ENCODE results near the gene TAF1. TPM values are rescaled to one million over a fixed set of nuclear protein-coding genes. Genes with fewer than 3 reads are reported as not detected.
A peak's percentile ranks its signal among the peaks of the same experiment; 100 is the strongest.

The TAF1 gene
- total RNA-seq, 1 experiment from 2014 or later = 38.3 TPM

DNA sequence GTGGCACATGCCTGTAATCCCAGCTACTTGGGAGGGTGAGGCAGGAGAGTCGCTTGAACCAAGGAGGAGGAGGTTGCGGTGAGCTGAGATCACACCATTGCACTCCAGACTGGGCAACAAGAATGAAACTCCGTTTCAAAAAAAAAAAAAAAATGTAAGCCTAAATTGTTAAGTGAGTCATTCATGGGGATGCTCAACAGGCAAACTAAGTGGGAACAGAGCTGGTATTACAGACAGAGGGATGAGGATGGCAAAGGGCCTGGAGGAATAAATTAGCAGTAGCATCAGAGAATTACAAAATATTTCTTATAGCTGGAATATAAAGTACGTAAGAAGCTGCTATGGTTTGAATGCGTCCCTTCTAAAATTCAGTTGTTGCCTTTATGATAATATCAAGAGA, 123.4 kb downstream of the TAF1 start:
- TF ChIP-seq, protein P1, sequence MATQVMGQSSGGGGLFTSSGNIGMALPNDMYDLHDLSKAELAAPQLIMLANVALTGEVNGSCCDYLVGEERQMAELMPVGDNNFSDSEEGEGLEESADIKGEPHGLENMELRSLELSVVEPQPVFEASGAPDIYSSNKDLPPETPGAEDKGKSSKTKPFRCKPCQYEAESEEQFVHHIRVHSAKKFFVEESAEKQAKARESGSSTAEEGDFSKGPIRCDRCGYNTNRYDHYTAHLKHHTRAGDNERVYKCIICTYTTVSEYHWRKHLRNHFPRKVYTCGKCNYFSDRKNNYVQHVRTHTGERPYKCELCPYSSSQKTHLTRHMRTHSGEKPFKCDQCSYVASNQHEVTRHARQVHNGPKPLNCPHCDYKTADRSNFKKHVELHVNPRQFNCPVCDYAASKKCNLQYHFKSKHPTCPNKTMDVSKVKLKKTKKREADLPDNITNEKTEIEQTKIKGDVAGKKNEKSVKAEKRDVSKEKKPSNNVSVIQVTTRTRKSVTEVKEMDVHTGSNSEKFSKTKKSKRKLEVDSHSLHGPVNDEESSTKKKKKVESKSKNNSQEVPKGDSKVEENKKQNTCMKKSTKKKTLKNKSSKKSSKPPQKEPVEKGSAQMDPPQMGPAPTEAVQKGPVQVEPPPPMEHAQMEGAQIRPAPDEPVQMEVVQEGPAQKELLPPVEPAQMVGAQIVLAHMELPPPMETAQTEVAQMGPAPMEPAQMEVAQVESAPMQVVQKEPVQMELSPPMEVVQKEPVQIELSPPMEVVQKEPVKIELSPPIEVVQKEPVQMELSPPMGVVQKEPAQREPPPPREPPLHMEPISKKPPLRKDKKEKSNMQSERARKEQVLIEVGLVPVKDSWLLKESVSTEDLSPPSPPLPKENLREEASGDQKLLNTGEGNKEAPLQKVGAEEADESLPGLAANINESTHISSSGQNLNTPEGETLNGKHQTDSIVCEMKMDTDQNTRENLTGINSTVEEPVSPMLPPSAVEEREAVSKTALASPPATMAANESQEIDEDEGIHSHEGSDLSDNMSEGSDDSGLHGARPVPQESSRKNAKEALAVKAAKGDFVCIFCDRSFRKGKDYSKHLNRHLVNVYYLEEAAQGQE (IDR thresholded peaks at IDR 0.05; ENCODE audit: insufficient read depth in 1 of 2, low read depth in 2 of 2, low read length in 1 of 2) = no peak
- TF ChIP-seq, protein P2, sequence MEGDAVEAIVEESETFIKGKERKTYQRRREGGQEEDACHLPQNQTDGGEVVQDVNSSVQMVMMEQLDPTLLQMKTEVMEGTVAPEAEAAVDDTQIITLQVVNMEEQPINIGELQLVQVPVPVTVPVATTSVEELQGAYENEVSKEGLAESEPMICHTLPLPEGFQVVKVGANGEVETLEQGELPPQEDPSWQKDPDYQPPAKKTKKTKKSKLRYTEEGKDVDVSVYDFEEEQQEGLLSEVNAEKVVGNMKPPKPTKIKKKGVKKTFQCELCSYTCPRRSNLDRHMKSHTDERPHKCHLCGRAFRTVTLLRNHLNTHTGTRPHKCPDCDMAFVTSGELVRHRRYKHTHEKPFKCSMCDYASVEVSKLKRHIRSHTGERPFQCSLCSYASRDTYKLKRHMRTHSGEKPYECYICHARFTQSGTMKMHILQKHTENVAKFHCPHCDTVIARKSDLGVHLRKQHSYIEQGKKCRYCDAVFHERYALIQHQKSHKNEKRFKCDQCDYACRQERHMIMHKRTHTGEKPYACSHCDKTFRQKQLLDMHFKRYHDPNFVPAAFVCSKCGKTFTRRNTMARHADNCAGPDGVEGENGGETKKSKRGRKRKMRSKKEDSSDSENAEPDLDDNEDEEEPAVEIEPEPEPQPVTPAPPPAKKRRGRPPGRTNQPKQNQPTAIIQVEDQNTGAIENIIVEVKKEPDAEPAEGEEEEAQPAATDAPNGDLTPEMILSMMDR (IDR thresholded peaks at IDR 0.05) = no peak
- TF ChIP-seq TCF7L2 (IDR thresholded peaks at IDR 0.05; ENCODE audit: low read depth, low read length) (no peak), SIN3A (IDR thresholded peaks at IDR 0.05; ENCODE audit: borderline replicate concordance, insufficient read depth, low read depth, low read length) (no peak), POLR2AphosphoS5 (IDR thresholded peaks at IDR 0.05; ENCODE audit: low read depth, low read length) (no peak)
- DNase-seq (ENCODE audit: low read depth, low spot score) (no peak), ATAC-seq (no peak)
- no peaks in the 10 kb centered on the region for H3K36me3 ChIP-seq (ENCODE audit: control insufficient read depth, insufficient read depth, low read length)
- H3K27ac ChIP-seq (ENCODE audit: low read length) = no peak overlapping the region
- H3K4me1 ChIP-seq (ENCODE audit: control insufficient read depth, insufficient read depth, low read length) = no peaks in the 10 kb centered on the region
- ChIA-PET POLR2A (no interaction called here), CTCF (no interaction called here)
- no peak overlapping the region for H3K4me3 ChIP-seq (ENCODE audit: low read depth in 2 of 2, low read length in 2 of 2)
- H3K27me3 ChIP-seq (ENCODE audit: control insufficient read depth, insufficient read depth, low read length) = no peaks in the 10 kb centered on the region
- H3K9me3 ChIP-seq (ENCODE audit: control insufficient read depth, insufficient read depth, low read depth, low read length) = no peaks in the 10 kb centered on the region
- no TSS peak for BruUV-seq (replicated peaks)
- in situ Hi-C loops (cut with HindIII; ENCODE audit: low pct_unique_long_range_greater_than_20kb, low sequenced_read_pairs) (no loop called here), intact Hi-C loops (cut with micrococcal nuclease; ENCODE audit: unreplicated experiment) (no loop called here)

DNA sequence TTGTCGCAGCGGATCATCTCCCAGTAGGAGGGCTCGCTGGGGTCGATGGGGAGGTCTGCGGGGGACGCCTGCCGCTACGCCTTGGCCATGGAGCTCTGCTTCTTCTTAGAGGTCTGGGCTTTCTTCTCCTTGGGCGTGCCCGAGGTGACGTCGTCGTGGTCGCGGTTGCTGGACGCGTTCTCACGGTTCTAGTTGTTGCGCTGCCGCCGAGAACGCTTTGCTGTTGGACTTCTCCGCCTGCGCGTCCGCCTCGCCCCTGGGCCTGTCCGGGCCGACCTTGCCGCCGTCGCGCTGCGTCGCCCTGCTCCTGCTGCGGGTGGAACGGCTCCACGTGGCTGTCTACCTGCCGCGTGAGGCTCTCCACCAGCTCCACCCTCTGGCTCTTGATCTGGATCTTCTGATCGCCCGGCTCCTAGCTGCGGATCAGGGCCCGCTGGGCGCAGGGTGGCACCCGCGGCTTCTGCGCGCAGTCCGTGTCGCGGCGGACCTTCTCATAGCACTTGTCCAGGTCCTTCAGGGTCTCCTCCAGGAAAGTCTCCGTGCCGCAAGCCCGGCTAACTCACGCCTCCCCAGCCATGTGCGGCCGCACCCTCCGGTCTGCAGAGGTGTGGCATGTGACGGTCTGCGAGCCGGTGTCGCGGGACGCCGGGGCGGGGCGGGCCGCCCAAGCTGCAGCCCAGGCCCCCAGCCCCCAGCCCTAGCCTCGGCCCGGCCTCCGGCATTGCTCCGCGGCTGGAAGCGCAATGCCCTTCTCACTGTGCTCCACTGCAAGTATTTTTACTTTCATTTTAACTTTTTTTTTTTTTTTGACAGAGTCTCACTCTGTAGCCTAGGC, 126.3 kb downstream of the TAF1 start:
- Histone ChIP-seq H3K27me3 (ENCODE audit: control insufficient read depth, insufficient read depth, low read length) (no peaks in the 10 kb centered on the region), H3K27ac (ENCODE audit: low read length) (no peak overlapping the region), H3K9me3 (ENCODE audit: control insufficient read depth, insufficient read depth, low read depth, low read length) (no peaks in the 10 kb centered on the region), H3K4me3 (ENCODE audit: low read depth in 2 of 2, low read length in 2 of 2) (peak overlapping the region; percentile 42 to 54), H3K4me1 (ENCODE audit: control insufficient read depth, insufficient read depth, low read length) (no peaks in the 10 kb centered on the region), H3K36me3 (ENCODE audit: control insufficient read depth, insufficient read depth, low read length) (no peaks in the 10 kb centered on the region)
- BruUV-seq (replicated peaks) = no TSS peak
- DNase-seq (ENCODE audit: low read depth, low spot score) = no peak
- in situ Hi-C loops (cut with HindIII; ENCODE audit: low pct_unique_long_range_greater_than_20kb, low sequenced_read_pairs) = no loop called here
- CTCF ChIA-PET = no interaction called here
- TF ChIP-seq, protein P1 (IDR thresholded peaks at IDR 0.05; ENCODE audit: insufficient read depth in 1 of 2, low read depth in 2 of 2, low read length in 1 of 2) = no peak
- TF ChIP-seq POLR2AphosphoS5 (IDR thresholded peaks at IDR 0.05; ENCODE audit: low read depth, low read length) (no peak), TCF7L2 (IDR thresholded peaks at IDR 0.05; ENCODE audit: low read depth, low read length) (no peak), SIN3A (IDR thresholded peaks at IDR 0.05; ENCODE audit: borderline replicate concordance, insufficient read depth, low read depth, low read length) (no peak)
- TF ChIP-seq, protein P2 (IDR thresholded peaks at IDR 0.05) = no peak
- ATAC-seq = peak; percentile 85
- POLR2A ChIA-PET = no interaction called here
- intact Hi-C loops (cut with micrococcal nuclease; ENCODE audit: unreplicated experiment) = no loop called here
